OCI-LY3 (cell line): ENCODE data around the gene MPPED1.

ENCODE experiments used
- H2AFZ ChIP-seq: fragments of 200-600, 300-600 bp; shearing (Covaris generic); 2 replicates; pipeline ENCODE4 v1.6.0; 2014; ENCODE audit warnings: antibody characterized with exemption, low read depth, low read length
- H3K27ac ChIP-seq: fragments of 200-600, 300-600 bp; sonication (generic); 2 replicates; pipeline ENCODE4 v1.5.1; 2014; ENCODE audit warnings: mild to moderate bottlenecking, low read length, moderate library complexity, mixed read lengths
- H3K27me3 ChIP-seq: fragments of 200-600, 300-600 bp; sonication (generic); 2 replicates; pipeline ENCODE4 v1.6.1; 2014; ENCODE audit warnings: low read depth, low read length, mixed read lengths
- H3K36me3 ChIP-seq: fragments of 200-600, 300-600 bp; sonication (generic); replicated peaks from 2 replicates; pipeline ENCODE3; 2014; ENCODE audit warnings: low read depth, low read length, mixed read lengths
- H3K4me1 ChIP-seq: fragments of 300-600, 200-600 bp; sonication (generic); 2 replicates; pipeline ENCODE4 v1.6.1; 2014; ENCODE audit warnings: low read length, mixed read lengths
- H3K4me2 ChIP-seq: fragments of 200-600, 300-600 bp; sonication (generic); 2 replicates; pipeline ENCODE4 v1.6.1; 2014; ENCODE audit warnings: low read length, mixed read lengths
- H3K4me3 ChIP-seq: fragments of 300-600, 200-600 bp; sonication (generic); 2 replicates; pipeline ENCODE4 v1.5.1; 2014; ENCODE audit warnings: antibody characterized with exemption, mild to moderate bottlenecking, low read length, moderate library complexity
- H3K79me2 ChIP-seq: fragments of 300-600, 200-600 bp; shearing (Covaris generic); 2 replicates; pipeline ENCODE4 v1.6.1; 2014; ENCODE audit warnings: mild to moderate bottlenecking, low read length, mixed read lengths
- H3K9ac ChIP-seq: fragments of 300-600, 200-600 bp; shearing (Covaris generic); 2 replicates; pipeline ENCODE4 v1.6.0; 2014; ENCODE audit warnings: mild to moderate bottlenecking, low read length, moderate library complexity
- H3K9me3 ChIP-seq: fragments of 200-600, 300-600 bp; shearing (Covaris generic); 2 replicates; pipeline ENCODE4 v1.6.1; 2014; ENCODE audit warnings: low read length, mixed read lengths; ENCODE audit not compliant: insufficient read depth
- H4K20me1 ChIP-seq: fragments of 200-600, 300-600 bp; sonication (generic); 2 replicates; pipeline ENCODE4 v1.6.1; 2016; ENCODE audit warnings: low read length, mixed read lengths; ENCODE audit not compliant: insufficient read depth
- CTCF ChIP-seq: fragments of 200-600, 300-600 bp; sonication (generic); IDR thresholded peaks from 2 replicates; pipeline ENCODE4 v1.5.1; 2014; ENCODE audit warnings: antibody characterized with exemption, low read length, low read depth
- EZH2phosphoT487 ChIP-seq: fragments of 200-600 bp; shearing (Covaris generic); IDR thresholded peaks from 2 replicates; pipeline ENCODE4 v1.6.1; 2018; ENCODE audit warnings: antibody characterized with exemption, mixed run types, low read depth

Gene MPPED1

GRCh38 chr22:43540529-43540923, 128.7 kb downstream of the MPPED1 start:
- TF ChIP-seq CTCF: no peak
- no peak for TF ChIP-seq EZH2phosphoT487
- Histone ChIP-seq H3K4me2 (no peak overlapping the region), H3K79me2 (no peaks in the 10 kb centered on the region), H3K9ac (no peak overlapping the region), H3K4me1 (no peaks in the 10 kb centered on the region), H3K27ac (no peak overlapping the region), H4K20me1 (no peaks in the 10 kb centered on the region), H3K36me3 (no peaks in the 10 kb centered on the region), H3K27me3 (peaks cover 35% of the 10 kb centered on the region), H3K4me3 (no peak overlapping the region), H3K9me3 (no peaks in the 10 kb centered on the region), H2AFZ (no peak overlapping the region)

DNA sequence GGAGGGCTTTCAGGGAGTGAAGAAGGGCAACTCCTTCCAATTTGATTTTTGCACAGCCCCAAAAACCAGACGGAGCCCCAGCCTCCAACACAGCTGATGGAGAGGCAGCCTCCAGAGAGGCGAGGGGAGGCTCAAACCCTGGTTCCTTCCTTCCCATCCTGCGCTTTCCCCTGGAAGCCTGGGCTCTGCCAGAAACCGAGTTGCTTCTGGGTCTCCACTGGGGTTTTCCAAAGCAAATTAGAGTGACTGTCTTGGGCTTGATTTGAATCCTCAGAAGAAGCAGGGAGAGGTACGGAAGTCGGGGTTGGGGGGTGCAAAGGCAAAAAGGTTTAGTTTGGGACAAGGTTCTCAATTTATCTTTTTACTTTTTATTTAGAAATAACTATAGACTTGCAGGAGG, 129.2 kb downstream of the MPPED1 start:
- Histone ChIP-seq H3K4me1 (no peaks in the 10 kb centered on the region), H3K4me3 (no peak overlapping the region), H3K9ac (no peak overlapping the region), H3K27me3 (peaks cover 34% of the 10 kb centered on the region), H3K36me3 (no peaks in the 10 kb centered on the region), H3K4me2 (no peak overlapping the region), H3K9me3 (no peaks in the 10 kb centered on the region), H3K79me2 (no peaks in the 10 kb centered on the region), H3K27ac (no peak overlapping the region), H2AFZ (no peak overlapping the region), H4K20me1 (no peaks in the 10 kb centered on the region)
- TF ChIP-seq EZH2phosphoT487 (no peak), CTCF (no peak)

DNA sequence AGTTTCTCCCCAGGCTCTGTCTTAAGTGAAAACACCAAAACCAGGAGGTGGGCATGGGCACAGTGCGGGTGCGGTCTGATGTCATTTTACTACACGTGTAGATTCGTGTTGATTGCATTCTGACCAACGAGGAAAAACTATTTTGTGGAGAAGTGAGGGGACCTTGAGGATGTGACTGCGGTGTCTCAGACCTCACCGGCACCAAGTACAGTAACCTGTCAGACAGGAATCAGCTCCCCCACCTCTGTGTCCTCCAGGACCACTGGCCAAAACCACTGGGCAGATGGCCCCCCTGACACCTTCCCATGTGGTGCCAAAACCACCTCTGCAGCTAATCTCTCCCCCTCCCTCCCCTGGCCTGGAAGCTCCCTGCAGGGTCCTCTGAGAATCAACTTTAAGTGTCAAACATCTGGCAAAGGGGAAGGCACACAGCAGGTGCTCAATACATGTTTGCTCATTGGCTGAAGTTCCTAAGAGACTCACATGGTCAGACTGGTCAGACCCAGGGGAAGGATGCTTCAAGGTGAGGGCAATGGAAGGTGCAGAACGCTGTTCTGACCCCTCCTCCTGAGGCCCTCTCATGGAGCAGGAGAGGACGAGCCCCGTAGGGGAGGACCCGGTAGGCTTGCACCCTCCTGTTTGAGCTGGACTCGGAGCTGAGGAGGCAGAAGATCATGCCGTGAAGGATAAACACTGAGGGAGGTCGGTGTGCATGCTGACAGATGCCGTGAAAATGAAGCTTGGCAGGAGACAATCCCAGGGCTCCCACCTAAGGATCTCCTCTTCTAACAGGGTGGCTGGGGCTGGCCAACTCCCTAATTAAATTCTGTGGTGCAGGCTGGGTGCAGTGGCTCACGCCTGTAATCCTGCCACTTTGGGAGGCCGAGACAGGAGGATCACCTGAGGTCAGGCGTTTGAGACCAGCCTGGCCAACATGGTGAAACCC, 129.9 kb downstream of the MPPED1 start:
- no peak for TF ChIP-seq CTCF
- no peak for TF ChIP-seq EZH2phosphoT487
- H3K27ac ChIP-seq: no peak overlapping the region
- H3K9me3 ChIP-seq: no peaks in the 10 kb centered on the region

GRCh38 chr22:43542681-43543521, 131.1 kb downstream of the MPPED1 start:
- H3K9me3 ChIP-seq: no peaks in the 10 kb centered on the region
- H4K20me1 ChIP-seq: no peaks in the 10 kb centered on the region
- no peaks in the 10 kb centered on the region for H3K36me3 ChIP-seq
- no peak overlapping the region for H3K4me2 ChIP-seq
- no peak overlapping the region for H3K9ac ChIP-seq
- H3K27ac ChIP-seq: no peak overlapping the region
- H3K4me3 ChIP-seq: no peak overlapping the region
- TF ChIP-seq EZH2phosphoT487 (no peak), CTCF (no peak)
- peaks cover 27% of the 10 kb centered on the region for H3K27me3 ChIP-seq
- no peaks in the 10 kb centered on the region for H3K4me1 ChIP-seq
- no peak overlapping the region for H2AFZ ChIP-seq
- no peaks in the 10 kb centered on the region for H3K79me2 ChIP-seq

More for the DNA sequence above, 129.9 kb downstream of the MPPED1 start:
- no peak overlapping the region for H3K4me2 ChIP-seq
- no peaks in the 10 kb centered on the region for H3K79me2 ChIP-seq
- peaks cover 32% of the 10 kb centered on the region for H3K27me3 ChIP-seq
- no peak overlapping the region for H3K4me3 ChIP-seq
- no peak overlapping the region for H2AFZ ChIP-seq
- no peaks in the 10 kb centered on the region for H3K4me1 ChIP-seq
- no peaks in the 10 kb centered on the region for H4K20me1 ChIP-seq
- no peaks in the 10 kb centered on the region for H3K36me3 ChIP-seq
- no peak overlapping the region for H3K9ac ChIP-seq
